Measurements from ENCODE around the gene MGST1.
"Not testable (repeated sequence)": the region's sequence is repeated elsewhere in the genome, so short reads cannot be mapped to it uniquely, and the experiment has no call there.

Gene MGST1

GRCh38 chr12:16358878-16359277 is 11.4 kb downstream of the MGST1 start:
- DNase-seq = no peak

- peak in 1 of 2 experiments; percentile 26 for DNase-seq
Measured at GRCh38 chr12:16359512-16360491, 12.4 kb downstream of the MGST1 start.

- DNase-seq = no peak
Measured at GRCh38 chr12:16361142-16361783, 13.8 kb downstream of the MGST1 start.

GRCh38 chr12:16362550-16362949 is 15.1 kb downstream of the MGST1 start:
- no peak for DNase-seq

- DNase-seq = no peak
Measured at GRCh38 chr12:16369156-16369555, 21.7 kb downstream of the MGST1 start.

- no peak for DNase-seq
Measured at GRCh38 chr12:16370096-16370495, 22.7 kb downstream of the MGST1 start.

- not testable (repeated sequence) for DNase-seq
Measured at GRCh38 chr12:16382652-16383312, 35.3 kb downstream of the MGST1 start.

- no peak for DNase-seq
Measured at GRCh38 chr12:16384732-16385131, 37.3 kb downstream of the MGST1 start.

GRCh38 chr12:16385782-16386646 is 38.6 kb downstream of the MGST1 start:
- DNase-seq = peak in 1 of 2 experiments; percentile 26

- DNase-seq = no peak
Measured at GRCh38 chr12:16387919-16388318, 40.5 kb downstream of the MGST1 start.

- no peak for DNase-seq
Measured at GRCh38 chr12:16389594-16389993, 42.1 kb downstream of the MGST1 start.

- no peak for DNase-seq
Measured at GRCh38 chr12:16392846-16393535, 45.5 kb downstream of the MGST1 start.

- no peak for DNase-seq
Measured at GRCh38 chr12:16399101-16399500, 51.7 kb downstream of the MGST1 start.

GRCh38 chr12:16401835-16402234 is 54.4 kb downstream of the MGST1 start:
- DNase-seq = not testable (repeated sequence)

GRCh38 chr12:16407346-16407745 is 59.9 kb downstream of the MGST1 start:
- no peak for DNase-seq
